Activated CD8-positive, alpha-beta T cell treated with anti-CD3 and anti-CD28 coated beads for 36 hours (primary cell): Measurements from ENCODE around the gene NIPBL. TPM values are rescaled to one million over a fixed set of nuclear protein-coding genes. Genes with fewer than 3 reads are reported as not detected.

Experiments
- ATAC-seq: fragments of 200-7000 bp; cut with Tn5 transposase; one replicate; pipeline ENCODE4 v1.10.0; 2021; ENCODE audit warnings: mild to moderate bottlenecking, moderate library complexity
- CTCF ChIA-PET: fragments of 350-600 bp; sonication (Branson Sonifier 250); formaldehyde crosslinking; loops from one replicate; lab custom pipeline; 2021; ENCODE audit warnings: antibody characterized with exemption; lab: Charles Lee
- POLR2A ChIA-PET: fragments of 350-600 bp; sonication (Branson Sonifier 250); formaldehyde crosslinking; loops from one replicate; lab custom pipeline; 2021; ENCODE audit warnings: antibody characterized with exemption; lab: Charles Lee
- DNase-seq: peaks from one replicate; pipeline ENCODE4 v3.0.0-alpha.2; 2020
- H3K27ac Mint-ChIP-seq: one replicate; pipeline ENCODE4 v1.8.0; 2021; ENCODE audit warnings: mild to moderate bottlenecking, mixed read lengths
- H3K27me3 Mint-ChIP-seq: one replicate; pipeline ENCODE4 v1.8.0; 2021; ENCODE audit warnings: mixed read lengths
- H3K36me3 Mint-ChIP-seq: one replicate; pipeline ENCODE4 v1.8.0; 2021; ENCODE audit warnings: low read depth, mixed read lengths
- H3K4me1 Mint-ChIP-seq: one replicate; pipeline ENCODE4 v1.8.0; 2021; ENCODE audit warnings: low read depth, mixed read lengths
- H3K4me3 Mint-ChIP-seq: one replicate; pipeline ENCODE4 v1.8.0; 2021; ENCODE audit warnings: mild to moderate bottlenecking, moderate library complexity, mixed read lengths
- H3K9me3 Mint-ChIP-seq: one replicate; pipeline ENCODE4 v1.8.0; 2021; ENCODE audit warnings: mixed read lengths
- CTCF ChIP-seq: fragments of 200-600 bp; IDR thresholded peaks from one replicate; pipeline ENCODE4 v1.8.0; 2022; ENCODE audit warnings: antibody characterized with exemption, mild to moderate bottlenecking
- intact Hi-C: fragments of 100-400 bp; cut with micrococcal nuclease; formaldehyde crosslinking; loops from one replicate; pipeline ENCODE4 v1.10.0; 2022
- total RNA-seq, 2 experiments: library from RNA; stranded (reverse); gene quantifications; one replicate each; pipeline ENCODE4 v1.2.3, GENCODE V29; 2021

NIPBL gene
- total RNA-seq, 2 experiments from 2014 or later = 39.6 to 40.2 TPM

GRCh38 chr5:36950586-36951457 lies 74.3 kb downstream of the NIPBL start:
- ChIA-PET CTCF (interaction anchor here (0.7 kb wide), 1 partner anchor 12 kb away, joined by 3 read pairs; no protein-coding TSS in a partner anchor), POLR2A (no interaction called here)
- Mint-ChIP-seq H3K4me1 (peaks cover 57% of the 10 kb centered on the region), H3K9me3 (no peaks in the 10 kb centered on the region), H3K27me3 (no peaks in the 10 kb centered on the region), H3K36me3 (peaks cover 3% of the 10 kb centered on the region), H3K4me3 (no peak overlapping the region), H3K27ac (no peak overlapping the region)
- no peak for ATAC-seq
- TF ChIP-seq CTCF = no peak
- no peak for DNase-seq
- intact Hi-C loops = no loop called here

GRCh38 chr5:36953043-36953442 lies 76.5 kb downstream of the NIPBL start:
- no peak overlapping the region for H3K4me3 Mint-ChIP-seq
- intact Hi-C loops = no loop called here
- no peak for ATAC-seq
- POLR2A ChIA-PET = no interaction called here
- no peaks in the 10 kb centered on the region for H3K9me3 Mint-ChIP-seq
- H3K36me3 Mint-ChIP-seq = peaks cover 7% of the 10 kb centered on the region
- CTCF ChIA-PET = interaction anchor here (0.8 kb wide), 1 partner anchor 21 kb away, joined by 3 read pairs; no protein-coding TSS in a partner anchor
- no peak for DNase-seq
- TF ChIP-seq CTCF = no peak
- H3K27ac Mint-ChIP-seq = no peak overlapping the region
- H3K4me1 Mint-ChIP-seq = peaks cover 40% of the 10 kb centered on the region
- no peaks in the 10 kb centered on the region for H3K27me3 Mint-ChIP-seq

- H3K27ac Mint-ChIP-seq = no peak overlapping the region
- ChIA-PET CTCF (no interaction called here), POLR2A (interaction anchor here (0.6 kb wide), 1 partner anchor 45 kb away, joined by 3 read pairs; no protein-coding TSS in a partner anchor)
- no peak for ATAC-seq
- DNase-seq = no peak
- peaks cover 5% of the 10 kb centered on the region for H3K4me1 Mint-ChIP-seq
- no peak overlapping the region for H3K4me3 Mint-ChIP-seq
- no peaks in the 10 kb centered on the region for H3K9me3 Mint-ChIP-seq
- no peaks in the 10 kb centered on the region for H3K27me3 Mint-ChIP-seq
- intact Hi-C loops = no loop called here
- no peak for TF ChIP-seq CTCF
- peaks cover 13% of the 10 kb centered on the region for H3K36me3 Mint-ChIP-seq
Measured at GRCh38 chr5:36957953-36958537, 81.5 kb downstream of the NIPBL start.

- CTCF ChIA-PET = no interaction called here
- Mint-ChIP-seq H3K4me3 (no peak overlapping the region), H3K36me3 (peaks cover 13% of the 10 kb centered on the region), H3K4me1 (peaks cover under 1% of the 10 kb centered on the region), H3K27me3 (no peaks in the 10 kb centered on the region), H3K9me3 (no peaks in the 10 kb centered on the region), H3K27ac (no peak overlapping the region)
- POLR2A ChIA-PET = interaction anchor here (0.6 kb wide), 1 partner anchor 46 kb away, joined by 3 read pairs; no protein-coding TSS in a partner anchor
- no peak for ATAC-seq
- TF ChIP-seq CTCF = no peak
- intact Hi-C loops = no loop called here
- no peak for DNase-seq
Measured at GRCh38 chr5:36958612-36959011, 82.0 kb downstream of the NIPBL start.

- Mint-ChIP-seq H3K4me3 (no peak overlapping the region), H3K9me3 (no peaks in the 10 kb centered on the region), H3K27ac (no peak overlapping the region), H3K4me1 (no peaks in the 10 kb centered on the region), H3K27me3 (no peaks in the 10 kb centered on the region), H3K36me3 (peaks cover 22% of the 10 kb centered on the region)
- DNase-seq (no peak), ATAC-seq (no peak)
- intact Hi-C loops = no loop called here
- ChIA-PET POLR2A (no interaction called here), CTCF (interaction anchor here (0.6 kb wide), 1 partner anchor 11 kb away, joined by 3 read pairs; no protein-coding TSS in a partner anchor)
- TF ChIP-seq CTCF = no peak
Measured at GRCh38 chr5:36965179-36965578, 88.6 kb downstream of the NIPBL start.
